HG02885 (cell line): ENCODE measurements around the gene MAPKAP1.

Experiments used
- ATAC-seq: cut with Tn5 transposase; IDR thresholded peaks from one replicate; pipeline ENCODE4 v1.9.1; 2021; ENCODE audit warnings: mild to moderate bottlenecking; ENCODE audit not compliant: unreplicated experiment, poor library complexity

The MAPKAP1 gene

GRCh38 chr9:125439434-125440272, 267.4 kb downstream of the MAPKAP1 start:
- no peak for ATAC-seq

GRCh38 chr9:125438506-125439433, 268.2 kb downstream of the MAPKAP1 start:
- ATAC-seq = no peak

- ATAC-seq = no peak
Observed at GRCh38 chr9:125437771-125438221, 269.2 kb downstream of the MAPKAP1 start.

GRCh38 chr9:125436613-125437443, 270.2 kb downstream of the MAPKAP1 start:
- no peak for ATAC-seq

GRCh38 chr9:125435776-125436612, 271.0 kb downstream of the MAPKAP1 start:
- no peak for ATAC-seq

- no peak for ATAC-seq
Observed at GRCh38 chr9:125434986-125435775, 271.8 kb downstream of the MAPKAP1 start.

- ATAC-seq = no peak
Observed at GRCh38 chr9:125433461-125434011, 273.5 kb downstream of the MAPKAP1 start.

- no peak for ATAC-seq
Observed at GRCh38 chr9:125432715-125433385, 274.2 kb downstream of the MAPKAP1 start.

- no peak for ATAC-seq
Observed at GRCh38 chr9:125431741-125432271, 275.2 kb downstream of the MAPKAP1 start.

- ATAC-seq = no peak
Observed at GRCh38 chr9:125431012-125431305, 276.0 kb downstream of the MAPKAP1 start.

GRCh38 chr9:125430161-125431011, 276.6 kb downstream of the MAPKAP1 start:
- no peak for ATAC-seq

GRCh38 chr9:125429476-125430160, 277.4 kb downstream of the MAPKAP1 start:
- no peak for ATAC-seq

- no peak for ATAC-seq
Observed at GRCh38 chr9:125428902-125429467, 278.0 kb downstream of the MAPKAP1 start.

GRCh38 chr9:125428060-125428901, 278.7 kb downstream of the MAPKAP1 start:
- no peak for ATAC-seq

GRCh38 chr9:125427556-125427955, 279.5 kb downstream of the MAPKAP1 start:
- ATAC-seq = no peak
